ENCODE results near the gene MYF5. TPM values are rescaled to one million over a fixed set of nuclear protein-coding genes. Genes with fewer than 3 reads are reported as not detected.

MYF5 gene
- total RNA-seq, 1 experiment from 2014 or later: not detected

- Histone ChIP-seq H3K4me1 (0 out of 2 replicates have a peak, but pooled peaks cover 3% of the 10 kb centered on the region), H3K9me3 (replicated peaks) (0 out of 2 replicates have a peak, but pooled peaks cover 2% of the 10 kb centered on the region), H3K4me3 (no peak overlapping the region), H3K36me3 (no peaks in the 10 kb centered on the region), H3K27ac (no peak overlapping the region), H3K27me3 (no peaks in the 10 kb centered on the region)
- no peak for DNase-seq
These were observed 3.3 kb upstream of the MYF5 start for GRCh38 chr12:80713419-80713818.

GRCh38 chr12:80714055-80714454, 2.7 kb upstream of the MYF5 start:
- DNase-seq: no peak

GRCh38 chr12:80714846-80715245, 1.9 kb upstream of the MYF5 start:
- Histone ChIP-seq H3K4me3 (no peak overlapping the region), H3K4me1 (0 out of 2 replicates have a peak, but pooled peaks cover 3% of the 10 kb centered on the region), H3K36me3 (no peaks in the 10 kb centered on the region), H3K27ac (no peak overlapping the region), H3K9me3 (replicated peaks) (0 out of 2 replicates have a peak, but pooled peaks cover 2% of the 10 kb centered on the region), H3K27me3 (no peaks in the 10 kb centered on the region)
- no peak for DNase-seq

More at GRCh38 chr12:80714055-80714454, 2.7 kb upstream of the MYF5 start:
- no peak overlapping the region for H3K27ac ChIP-seq
- no peak overlapping the region for H3K4me3 ChIP-seq
- no peaks in the 10 kb centered on the region for H3K27me3 ChIP-seq
- H3K4me1 ChIP-seq: 0 out of 2 replicates have a peak, but pooled peaks cover 3% of the 10 kb centered on the region
- 0 out of 2 replicates have a peak, but pooled peaks cover 2% of the 10 kb centered on the region for H3K9me3 ChIP-seq (replicated peaks)
- H3K36me3 ChIP-seq: no peaks in the 10 kb centered on the region

- DNase-seq: no peak
- 0 out of 2 replicates have a peak, but pooled peaks cover 2% of the 10 kb centered on the region for H3K9me3 ChIP-seq (replicated peaks)
- no peaks in the 10 kb centered on the region for H3K27me3 ChIP-seq
- H3K27ac ChIP-seq: no peak overlapping the region
- peaks cover 6% of the 10 kb centered on the region; the same call in 1 of the 2 replicates for H3K4me1 ChIP-seq
- H3K36me3 ChIP-seq: no peaks in the 10 kb centered on the region
- no peak overlapping the region for H3K4me3 ChIP-seq
These were observed 931 bp upstream of the MYF5 start for GRCh38 chr12:80715713-80716249.

- Histone ChIP-seq H3K4me1 (peaks cover 5% of the 10 kb centered on the region; the same call in 1 of the 2 replicates), H3K27ac (no peak overlapping the region), H3K27me3 (no peaks in the 10 kb centered on the region), H3K9me3 (replicated peaks) (0 out of 2 replicates have a peak, but pooled peaks cover 2% of the 10 kb centered on the region), H3K36me3 (no peaks in the 10 kb centered on the region), H3K4me3 (no peak overlapping the region)
- DNase-seq: no peak
These were observed 1.1 kb downstream of the MYF5 start for GRCh38 chr12:80717856-80718255.

GRCh38 chr12:80720516-80720915, 3.8 kb downstream of the MYF5 start:
- Histone ChIP-seq H3K27ac (no peak overlapping the region), H3K4me3 (no peak overlapping the region), H3K9me3 (replicated peaks) (no peaks in the 10 kb centered on the region), H3K27me3 (no peaks in the 10 kb centered on the region), H3K36me3 (no peaks in the 10 kb centered on the region), H3K4me1 (peaks cover 5% of the 10 kb centered on the region; the same call in 1 of the 2 replicates)
- no peak for DNase-seq

- Histone ChIP-seq H3K27me3 (no peaks in the 10 kb centered on the region), H3K27ac (no peak overlapping the region), H3K4me3 (no peak overlapping the region), H3K4me1 (peaks cover 5% of the 10 kb centered on the region; the same call in 1 of the 2 replicates), H3K36me3 (no peaks in the 10 kb centered on the region), H3K9me3 (replicated peaks) (no peaks in the 10 kb centered on the region)
- no peak for DNase-seq
These were observed 4.6 kb downstream of the MYF5 start for GRCh38 chr12:80721326-80721725.

- H3K27ac ChIP-seq: no peak overlapping the region
- no peaks in the 10 kb centered on the region for H3K36me3 ChIP-seq
- no peak overlapping the region for H3K4me3 ChIP-seq
- no peaks in the 10 kb centered on the region for H3K9me3 ChIP-seq (replicated peaks)
- peaks cover 4% of the 10 kb centered on the region; the same call in 1 of the 2 replicates for H3K4me1 ChIP-seq
- no peaks in the 10 kb centered on the region for H3K27me3 ChIP-seq
- no peak for DNase-seq
These were observed 29.3 kb downstream of the MYF5 start for GRCh38 chr12:80745851-80746505.

- Histone ChIP-seq H3K36me3 (no peaks in the 10 kb centered on the region), H3K27me3 (no peaks in the 10 kb centered on the region), H3K9me3 (replicated peaks) (no peaks in the 10 kb centered on the region), H3K4me3 (no peak overlapping the region), H3K27ac (no peak overlapping the region), H3K4me1 (no peaks in the 10 kb centered on the region; the same call in 1 of the 2 replicates)
- DNase-seq: no peak
These were observed 31.1 kb downstream of the MYF5 start for GRCh38 chr12:80747800-80748199.

- peak in 1 of 2 experiments; percentile 29 for DNase-seq
- Histone ChIP-seq H3K4me3 (no peak overlapping the region), H3K27me3 (no peaks in the 10 kb centered on the region), H3K4me1 (no peaks in the 10 kb centered on the region; the same call in 1 of the 2 replicates), H3K27ac (no peak overlapping the region), H3K9me3 (replicated peaks) (no peaks in the 10 kb centered on the region), H3K36me3 (no peaks in the 10 kb centered on the region)
These were observed 32.7 kb downstream of the MYF5 start for GRCh38 chr12:80749456-80749855.

GRCh38 chr12:80752464-80752863, 35.8 kb downstream of the MYF5 start:
- Histone ChIP-seq H3K27me3 (no peaks in the 10 kb centered on the region), H3K4me3 (no peak overlapping the region), H3K27ac (no peak overlapping the region), H3K9me3 (replicated peaks) (no peaks in the 10 kb centered on the region), H3K4me1 (no peaks in the 10 kb centered on the region; the same call in 1 of the 2 replicates), H3K36me3 (no peaks in the 10 kb centered on the region)
- no peak for DNase-seq

GRCh38 chr12:80754274-80754673, 37.6 kb downstream of the MYF5 start:
- no peak overlapping the region for H3K27ac ChIP-seq
- no peak overlapping the region for H3K4me3 ChIP-seq
- H3K9me3 ChIP-seq (replicated peaks): no peaks in the 10 kb centered on the region
- H3K27me3 ChIP-seq: no peaks in the 10 kb centered on the region
- no peaks in the 10 kb centered on the region for H3K36me3 ChIP-seq
- no peak for DNase-seq
- no peaks in the 10 kb centered on the region; the same call in 1 of the 2 replicates for H3K4me1 ChIP-seq

GRCh38 chr12:80756875-80757274, 40.2 kb downstream of the MYF5 start:
- no peak overlapping the region for H3K4me3 ChIP-seq
- DNase-seq: no peak
- no peaks in the 10 kb centered on the region for H3K4me1 ChIP-seq
- H3K27ac ChIP-seq: no peak overlapping the region
- no peaks in the 10 kb centered on the region for H3K36me3 ChIP-seq
- no peaks in the 10 kb centered on the region for H3K27me3 ChIP-seq
- H3K9me3 ChIP-seq (replicated peaks): no peaks in the 10 kb centered on the region

GRCh38 chr12:80761838-80762237, 45.1 kb downstream of the MYF5 start:
- Histone ChIP-seq H3K27me3 (no peaks in the 10 kb centered on the region), H3K9me3 (replicated peaks) (no peaks in the 10 kb centered on the region), H3K36me3 (no peaks in the 10 kb centered on the region), H3K4me1 (peaks cover 10% of the 10 kb centered on the region), H3K4me3 (no peak overlapping the region), H3K27ac (no peak overlapping the region)
- no peak for DNase-seq

- no peaks in the 10 kb centered on the region for H3K9me3 ChIP-seq (replicated peaks)
- H3K27ac ChIP-seq: peak overlapping the region; percentile 60
- H3K4me3 ChIP-seq: no peak overlapping the region
- H3K36me3 ChIP-seq: no peaks in the 10 kb centered on the region
- H3K27me3 ChIP-seq: no peaks in the 10 kb centered on the region
- H3K4me1 ChIP-seq: peaks cover 10% of the 10 kb centered on the region
- DNase-seq: peak; percentile 50 to 90
These were observed 47.2 kb downstream of the MYF5 start for GRCh38 chr12:80763874-80764273.
